Left lobe of liver (tissue), 2 donors: Measurements from ENCODE around the gene IL1RAPL2. TPM values are rescaled to one million over a fixed set of nuclear protein-coding genes. Genes with fewer than 3 reads are reported as not detected.
A peak's percentile ranks its signal among the peaks of the same experiment; 100 is the strongest.
"Not testable (repeated sequence)": the region's sequence is repeated elsewhere in the genome, so short reads cannot be mapped to it uniquely, and the experiment has no call there.

ENCODE experiments used
- ATAC-seq: fragments of 200-7000 bp; cut with Tn5 transposase; one replicate; pipeline ENCODE4 v1.9.1; 2020; ENCODE audit warnings: mild to moderate bottlenecking, moderate library complexity
- DNase-seq: peaks from one replicate; pipeline ENCODE4 v3.0.0-alpha.2; 2020; ENCODE audit warnings: low spot score
- total RNA-seq: library from RNA; stranded (reverse); gene quantifications from one replicate; pipeline ENCODE4 v1.2.1, GENCODE V29; 2021
- donor health status: DM: no; HTN: no; CAD: no; lungs with moderate emphysema.
- donor health status: DM: no; HTN: yes; CAD: no.

The IL1RAPL2 gene
- total RNA-seq, 1 donor from 2014 or later, result 0.48 TPM

- ATAC-seq, result no peak
Observed at GRCh38 chrX:105006103-105006502, 440.1 kb downstream of the IL1RAPL2 start.

GRCh38 chrX:105006996-105007395 is 441.0 kb downstream of the IL1RAPL2 start:
- DNase-seq (no peak), ATAC-seq (no peak)

More at GRCh38 chrX:105006103-105006502, 440.1 kb downstream of the IL1RAPL2 start:
- DNase-seq, result no peak

- DNase-seq (no peak), ATAC-seq (no peak)
Observed at GRCh38 chrX:105013719-105014118, 447.7 kb downstream of the IL1RAPL2 start.

DNA sequence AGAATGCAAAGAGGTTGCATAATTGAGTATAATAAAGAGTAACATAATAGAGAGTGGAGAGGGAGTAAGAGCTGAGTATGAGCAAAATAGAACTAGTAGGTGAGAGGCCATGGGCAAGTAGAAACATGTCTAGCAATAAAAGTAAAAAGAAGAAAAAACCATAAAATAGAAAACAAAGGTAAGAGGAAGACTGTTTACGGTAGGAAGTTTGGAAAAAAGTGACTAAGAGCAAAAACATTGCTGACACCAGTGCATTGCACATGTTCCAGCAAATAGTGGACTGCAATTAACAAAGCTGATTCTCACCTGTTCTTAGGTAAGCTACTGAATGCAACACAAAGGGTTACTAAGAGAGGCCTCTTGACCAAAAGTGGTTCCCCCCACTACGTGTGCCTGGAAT is 451.6 kb downstream of the IL1RAPL2 start:
- DNase-seq (no peak), ATAC-seq (no peak)

GRCh38 chrX:105018865-105019264 is 452.9 kb downstream of the IL1RAPL2 start:
- ATAC-seq (peak; percentile 34), DNase-seq (no peak)

- not testable (repeated sequence) for DNase-seq, ATAC-seq
Observed at GRCh38 chrX:105028962-105029361, 463.0 kb downstream of the IL1RAPL2 start.

- ATAC-seq (peak; percentile 87), DNase-seq (no peak)
Observed at GRCh38 chrX:105038672-105039328, 472.8 kb downstream of the IL1RAPL2 start.

DNA sequence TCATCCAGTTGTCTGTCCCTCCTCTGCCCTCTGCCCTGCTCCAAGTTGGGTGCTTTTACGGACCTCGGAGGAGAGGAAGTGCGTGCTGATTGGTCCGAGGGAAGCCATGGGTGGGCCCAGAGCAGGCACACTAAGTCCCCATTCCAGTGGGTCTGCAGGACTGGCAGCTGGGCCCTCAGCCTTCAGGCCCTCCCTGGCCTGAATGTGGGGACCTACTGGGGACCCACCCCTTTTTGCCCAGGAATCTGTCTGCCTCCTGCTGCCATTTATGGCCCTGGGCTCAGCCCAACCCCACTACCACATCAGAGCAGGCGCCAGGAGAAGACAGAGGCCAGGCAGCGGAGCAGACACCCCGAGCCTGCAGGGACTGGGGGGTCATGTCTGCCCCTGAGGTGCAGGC is 484.9 kb downstream of the IL1RAPL2 start:
- DNase-seq (no peak), ATAC-seq (no peak)

DNA sequence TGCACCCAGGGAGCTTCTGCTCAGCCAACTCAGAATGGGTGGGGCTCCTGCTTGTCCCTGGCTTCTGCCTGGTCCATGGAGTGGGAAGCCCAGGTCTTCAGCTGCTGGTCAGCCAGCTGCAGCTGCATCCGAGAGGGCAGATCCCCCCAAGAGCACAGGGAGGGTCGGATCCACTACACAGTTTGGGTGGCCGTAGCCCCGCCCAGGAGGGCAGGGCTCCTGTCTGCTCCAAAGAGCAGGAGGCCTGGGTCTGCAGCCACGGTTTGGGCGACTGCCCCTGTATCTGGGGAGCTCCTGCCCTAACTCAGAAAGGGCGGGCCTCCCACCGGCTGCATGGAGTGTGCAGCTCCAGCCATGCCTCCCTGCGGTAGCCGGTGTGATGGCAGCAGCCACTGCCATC is 485.4 kb downstream of the IL1RAPL2 start:
- ATAC-seq (no peak), DNase-seq (no peak)

- ATAC-seq, result no peak
- no peak for DNase-seq
Observed at GRCh38 chrX:105052926-105053325, 486.9 kb downstream of the IL1RAPL2 start.

GRCh38 chrX:105063743-105064142 is 497.7 kb downstream of the IL1RAPL2 start:
- DNase-seq (no peak), ATAC-seq (no peak)

DNA sequence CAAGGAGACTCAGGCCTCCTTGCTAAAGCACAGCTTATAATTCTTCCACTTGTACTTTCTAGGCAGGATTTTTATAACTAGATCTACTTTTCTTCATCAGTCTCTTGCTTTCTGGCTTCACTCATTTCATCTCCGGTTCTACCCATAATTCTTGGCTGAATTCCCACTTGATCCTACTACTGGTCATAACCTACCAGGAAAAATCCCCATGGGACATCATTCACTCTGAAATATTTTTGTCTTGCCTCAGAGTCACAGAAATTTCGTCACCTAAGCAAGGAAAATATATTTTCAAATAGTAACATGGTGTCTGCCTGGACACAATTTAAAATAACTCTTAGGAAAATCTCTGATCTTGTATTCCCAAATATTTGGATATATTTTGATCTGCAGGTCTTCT is 532.2 kb downstream of the IL1RAPL2 start:
- DNase-seq, result no peak
- no peak for ATAC-seq

DNA sequence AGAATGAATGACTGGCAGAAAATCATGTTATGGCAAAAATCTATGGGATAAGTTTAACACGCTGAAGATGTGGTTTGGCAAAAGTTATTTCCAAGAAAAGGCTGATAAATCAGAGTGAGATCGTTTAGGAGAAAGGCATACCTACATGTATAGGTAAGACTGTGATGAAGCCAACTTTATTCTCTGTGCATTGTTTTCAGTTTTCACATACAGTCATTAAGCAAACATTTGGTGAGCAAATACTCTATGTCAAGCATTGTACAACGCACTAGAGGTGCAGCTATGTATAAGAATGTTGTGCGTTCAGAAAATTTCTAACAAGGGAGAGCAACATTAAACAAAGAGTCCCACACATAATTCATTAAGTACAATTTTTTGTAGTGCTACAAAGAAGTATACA is 532.8 kb downstream of the IL1RAPL2 start:
- ATAC-seq (no peak), DNase-seq (no peak)

DNA sequence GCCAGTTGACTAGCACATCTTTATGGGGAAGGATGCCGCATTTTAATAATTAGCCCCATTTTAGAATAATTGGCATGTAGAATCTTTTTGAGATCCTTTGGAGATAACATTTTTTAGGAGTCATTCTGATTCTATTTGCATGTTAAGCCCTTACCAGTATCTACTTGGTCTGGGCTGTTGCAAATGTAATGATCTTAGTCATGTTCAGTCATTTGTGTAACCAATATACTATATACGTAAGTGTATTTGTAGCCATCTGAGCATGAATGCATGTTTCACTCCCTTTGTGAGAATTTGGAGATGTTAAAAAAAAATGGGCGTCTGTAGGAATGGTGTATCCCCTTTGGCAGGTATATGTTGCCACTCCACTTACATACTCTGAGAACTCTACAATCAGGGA is 535.4 kb downstream of the IL1RAPL2 start:
- ATAC-seq (no peak), DNase-seq (no peak)

DNA sequence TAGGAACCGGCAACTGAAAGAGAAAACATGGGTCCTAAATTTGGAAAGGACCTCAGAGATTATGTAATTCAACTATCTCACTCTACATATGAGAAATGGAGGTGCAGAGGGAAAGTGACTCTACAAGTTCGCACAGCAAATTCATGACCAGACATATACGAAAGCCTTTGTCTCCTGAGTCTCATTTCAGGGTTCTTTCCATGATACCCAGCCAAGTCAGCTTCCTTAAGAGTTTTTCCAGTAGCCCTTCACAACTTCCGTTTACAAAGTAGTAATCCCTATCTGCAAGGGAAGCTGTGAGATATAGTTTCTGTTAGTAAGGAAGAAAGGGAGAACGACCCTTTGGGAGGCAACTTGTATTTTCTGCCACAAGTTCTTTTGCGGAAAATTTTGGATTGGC is 543.9 kb downstream of the IL1RAPL2 start:
- ATAC-seq (no peak), DNase-seq (no peak)

GRCh38 chrX:105114554-105115130 is 548.6 kb downstream of the IL1RAPL2 start:
- ATAC-seq (no peak), DNase-seq (no peak)

- DNase-seq, ATAC-seq: not testable (repeated sequence)
Observed at GRCh38 chrX:105115596-105116320, 549.8 kb downstream of the IL1RAPL2 start.

DNA sequence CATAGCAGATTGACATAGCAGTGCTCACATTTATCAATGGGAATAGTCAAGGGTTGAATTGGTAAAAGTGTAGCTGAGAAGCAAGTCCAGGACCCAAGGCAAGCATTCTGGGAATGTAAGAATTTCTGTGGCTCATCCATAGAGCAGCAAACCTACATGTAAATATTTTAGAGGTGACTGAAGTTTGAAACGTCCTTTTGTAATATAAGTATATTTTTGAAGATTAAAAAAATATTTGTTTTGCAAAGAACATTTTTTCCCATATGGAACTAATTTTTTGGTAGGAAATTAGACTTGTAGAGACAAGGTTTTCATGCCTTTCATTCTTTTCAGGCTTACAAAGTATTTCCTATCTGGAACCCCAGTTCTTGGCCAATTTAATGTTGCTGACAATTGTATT is 550.5 kb downstream of the IL1RAPL2 start:
- DNase-seq, result no peak
- no peak for ATAC-seq

- ATAC-seq (no peak), DNase-seq (no peak)
Observed at GRCh38 chrX:105117621-105118020, 551.6 kb downstream of the IL1RAPL2 start.

DNA sequence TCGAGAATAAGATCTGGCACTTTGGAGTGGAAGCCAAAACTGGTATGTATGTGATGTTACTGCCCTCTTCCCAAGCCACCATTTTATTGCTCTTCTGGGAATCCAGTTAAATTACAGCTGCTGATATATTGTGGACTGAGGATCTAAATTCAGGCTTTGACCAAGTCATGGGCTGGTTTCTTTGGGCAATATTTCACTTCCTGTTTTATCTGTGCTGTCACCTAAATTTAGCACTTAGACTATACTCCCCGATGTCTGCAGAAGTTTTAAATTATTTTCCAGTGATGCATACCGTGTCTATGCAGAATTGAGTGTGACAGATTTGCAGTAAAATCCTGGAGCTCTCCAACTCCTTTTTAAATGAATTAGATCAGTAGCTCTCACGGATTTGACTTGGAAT is 554.5 kb downstream of the IL1RAPL2 start:
- DNase-seq, result no peak

GRCh38 chrX:105121186-105121585 is 555.2 kb downstream of the IL1RAPL2 start:
- no peak for DNase-seq
- ATAC-seq, result no peak

More for the DNA sequence above, 554.5 kb downstream of the IL1RAPL2 start:
- ATAC-seq, result no peak

DNA sequence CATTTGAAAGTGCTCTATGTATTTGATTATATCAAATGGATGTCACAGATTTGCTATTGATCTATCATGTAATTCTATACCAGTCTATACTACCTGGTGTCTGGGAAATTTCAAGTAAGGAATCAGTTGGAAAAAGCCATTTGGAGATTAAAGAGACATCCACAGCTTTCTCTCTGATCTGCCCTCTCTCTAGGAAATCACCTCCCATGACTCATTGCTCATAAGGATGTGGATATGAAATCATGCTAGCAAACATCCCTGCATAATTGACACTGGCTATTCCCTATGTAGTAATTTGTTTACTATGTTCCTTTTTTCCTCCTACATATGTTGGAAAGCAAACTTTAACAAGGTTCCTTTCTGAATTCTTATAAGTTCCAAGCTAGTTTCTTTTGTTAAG is 560.2 kb downstream of the IL1RAPL2 start:
- DNase-seq (no peak), ATAC-seq (no peak)
